Stimulated activated CD4-positive, alpha-beta T cell treated with anti-CD3 and anti-CD28 coated beads, Interleukin-1b, Interleukin-23, amount 100 ng/mL, for 4 hours (primary cell): ENCODE data around the gene DGCR2.

Experiments
- DNase-seq, 2 donors: peaks; one replicate each; pipeline ENCODE4 v3.0.0-alpha.2; 2020; ENCODE audit warnings: low read depth in 2 of 2

The DGCR2 gene

DNA sequence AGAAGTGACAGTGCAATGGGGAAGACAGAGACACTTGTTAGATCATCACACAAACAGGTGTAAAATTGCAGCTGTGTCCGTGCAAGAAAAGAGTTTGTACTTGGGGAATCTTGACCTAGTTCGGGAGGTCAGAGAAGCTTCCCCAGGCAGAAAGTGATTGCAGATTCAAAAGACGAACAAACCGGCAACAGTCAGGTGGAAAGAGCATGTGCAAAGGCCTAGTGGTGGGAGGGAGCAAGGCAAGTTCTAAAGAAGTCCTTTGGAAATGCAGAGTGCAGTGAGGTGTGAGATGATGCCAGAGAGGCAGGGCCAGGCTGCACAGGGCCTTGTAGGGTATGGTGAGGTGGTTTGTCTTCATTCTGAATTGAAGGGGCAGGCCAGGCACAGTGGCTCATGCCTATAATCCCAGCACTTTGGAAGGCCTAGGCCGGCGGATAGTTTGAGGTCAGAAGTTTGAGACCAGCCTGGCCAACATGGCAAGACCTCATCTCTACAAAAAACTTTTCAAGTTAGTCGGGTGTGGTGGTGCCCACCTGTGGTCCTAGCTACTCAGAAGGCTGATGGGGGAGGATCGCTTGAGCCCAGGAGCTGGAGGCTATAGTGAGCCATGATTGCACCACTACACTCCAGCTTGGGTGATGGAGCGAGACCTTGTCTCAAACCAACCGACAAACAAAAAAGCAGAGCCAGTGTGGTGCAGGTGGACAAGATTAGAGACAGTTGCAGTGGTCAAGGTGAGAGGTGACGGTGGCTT lies 24.2 kb upstream of the DGCR2 start:
- no peak for DNase-seq

DNA sequence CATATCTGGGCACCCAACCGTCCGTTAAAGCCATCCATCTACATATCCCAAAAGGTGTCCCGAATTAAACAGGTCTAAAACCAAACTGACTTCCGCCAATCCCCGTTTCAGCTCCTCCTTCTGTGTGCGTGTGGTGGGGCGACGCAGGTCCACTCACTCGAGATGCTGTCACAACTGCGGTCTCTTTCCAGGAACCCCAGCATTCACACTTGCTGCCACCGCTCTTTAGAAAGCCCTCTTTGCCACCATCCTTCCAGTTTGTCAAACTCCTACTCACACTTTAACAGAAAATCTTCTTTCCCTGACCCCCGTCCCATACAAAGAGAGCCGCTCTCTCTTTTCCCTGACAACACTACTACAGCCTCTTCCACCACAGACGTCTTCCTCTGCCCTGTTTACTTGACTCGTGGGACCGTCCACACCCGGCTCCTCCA lies 21.8 kb upstream of the DGCR2 start:
- no peak for DNase-seq

DNA sequence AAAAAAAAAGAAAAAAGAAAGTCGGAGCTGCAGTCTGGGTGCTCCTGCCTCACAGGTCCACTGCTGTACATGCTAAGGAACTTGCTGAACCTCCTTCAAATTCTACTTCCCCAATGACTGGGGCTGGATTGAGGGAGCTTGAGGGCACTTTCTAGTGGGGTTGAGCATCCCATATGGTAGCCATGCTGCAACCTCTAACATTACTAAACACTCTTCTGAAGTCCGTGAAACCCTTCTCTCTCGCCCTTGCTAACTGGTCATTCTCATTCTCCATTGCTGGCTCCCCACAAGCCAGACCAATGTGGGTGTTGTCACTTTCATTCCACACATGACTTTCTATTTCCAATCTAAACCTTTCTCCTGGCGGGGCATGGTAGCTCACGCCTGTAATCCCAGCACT lies 21.0 kb upstream of the DGCR2 start:
- DNase-seq: no peak

DNA sequence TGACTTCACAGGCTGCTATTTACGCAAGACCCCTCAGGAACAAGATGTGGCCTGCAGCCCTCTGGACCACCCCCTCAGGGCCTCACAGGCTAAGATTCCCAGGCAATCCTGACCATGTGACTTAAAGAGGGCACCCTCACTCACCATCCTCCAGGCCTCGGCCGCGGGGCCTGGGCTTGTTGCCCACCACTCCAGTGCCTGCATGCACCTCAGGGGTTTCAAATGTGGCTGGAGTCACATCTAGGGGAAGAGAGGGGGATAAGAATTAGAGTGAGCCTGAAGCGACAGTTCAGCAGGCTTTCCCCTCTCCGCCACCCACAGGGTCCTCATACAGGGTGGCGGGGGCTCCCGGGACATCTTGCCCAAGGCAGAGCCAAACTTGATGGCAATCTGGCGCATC lies 20.2 kb upstream of the DGCR2 start:
- DNase-seq: no peak

DNA sequence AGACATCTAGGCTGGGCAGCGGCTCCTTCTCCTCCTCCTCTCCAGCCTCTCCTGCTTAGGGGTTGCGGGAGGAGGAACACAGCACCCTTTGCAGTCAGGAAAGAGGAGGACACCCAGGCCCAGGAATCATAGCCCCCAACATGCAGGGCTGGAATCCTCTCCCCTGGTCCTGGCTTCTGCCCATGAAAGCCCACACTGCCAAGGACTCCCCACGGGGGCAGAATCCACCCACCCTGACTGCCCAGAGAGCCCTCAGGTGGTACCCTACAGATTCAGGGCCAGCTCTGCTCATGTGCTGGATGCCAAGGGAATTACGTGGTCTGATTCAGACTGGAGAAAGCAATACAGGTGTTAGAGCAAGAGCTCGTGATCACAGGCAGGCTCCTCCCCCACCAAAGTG lies 17.8 kb upstream of the DGCR2 start:
- no peak for DNase-seq

DNA sequence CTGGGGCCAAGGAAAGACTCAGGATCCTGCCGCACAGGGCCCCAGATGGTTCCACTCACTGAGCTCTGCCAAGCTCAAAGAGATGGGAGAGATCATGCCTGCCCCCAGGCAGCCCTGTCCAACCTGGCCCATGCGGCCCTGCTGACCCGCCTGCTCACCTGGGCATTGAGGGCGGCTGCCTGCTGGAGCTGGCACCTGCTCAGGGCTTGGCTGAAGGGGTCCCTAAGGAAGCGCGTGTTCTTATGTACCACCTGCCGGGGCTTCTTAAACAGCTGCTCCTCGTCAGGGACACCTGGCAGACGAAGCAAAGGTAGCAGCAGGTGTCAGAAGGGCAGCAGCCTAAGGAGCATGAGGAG lies 16.8 kb upstream of the DGCR2 start:
- DNase-seq: no peak

DNA sequence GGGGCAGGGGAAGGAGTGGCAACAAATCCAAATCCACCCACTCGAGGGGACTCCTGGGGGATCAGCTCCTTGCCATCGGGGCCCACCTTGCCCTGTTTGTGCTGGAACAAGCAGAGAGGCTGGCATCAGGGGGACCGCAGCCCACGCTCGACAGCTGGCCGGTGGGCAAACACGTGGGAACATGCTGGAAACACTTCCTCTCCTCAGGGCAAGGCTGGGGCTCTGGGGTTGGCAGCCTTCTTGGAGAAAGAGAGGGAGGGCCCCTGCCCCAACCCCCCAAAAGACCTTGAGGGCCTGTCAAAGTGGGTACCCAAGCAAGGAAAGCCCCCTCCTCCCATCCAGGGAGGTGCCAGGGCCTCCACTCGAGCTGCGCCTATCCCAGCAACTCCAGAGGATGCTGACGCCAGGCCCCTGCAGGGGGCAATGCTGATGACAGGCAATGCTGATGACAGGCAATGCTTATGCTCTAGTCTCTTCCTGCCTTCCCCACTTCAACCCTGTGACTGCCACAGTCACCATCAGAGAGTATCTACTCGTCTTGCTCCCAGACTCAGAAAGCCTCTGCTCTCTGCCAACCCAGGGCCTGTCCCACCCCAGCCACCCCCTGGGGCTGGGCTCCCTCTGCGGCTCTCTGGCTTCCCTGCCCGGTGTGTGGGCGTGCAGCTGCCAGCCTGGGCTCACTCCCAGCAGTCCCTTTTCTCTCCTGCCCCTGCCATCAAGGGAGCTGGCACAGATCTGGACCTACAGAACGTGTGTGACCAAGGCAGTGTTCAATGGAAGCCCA lies 16.2 kb upstream of the DGCR2 start:
- no peak for DNase-seq

DNA sequence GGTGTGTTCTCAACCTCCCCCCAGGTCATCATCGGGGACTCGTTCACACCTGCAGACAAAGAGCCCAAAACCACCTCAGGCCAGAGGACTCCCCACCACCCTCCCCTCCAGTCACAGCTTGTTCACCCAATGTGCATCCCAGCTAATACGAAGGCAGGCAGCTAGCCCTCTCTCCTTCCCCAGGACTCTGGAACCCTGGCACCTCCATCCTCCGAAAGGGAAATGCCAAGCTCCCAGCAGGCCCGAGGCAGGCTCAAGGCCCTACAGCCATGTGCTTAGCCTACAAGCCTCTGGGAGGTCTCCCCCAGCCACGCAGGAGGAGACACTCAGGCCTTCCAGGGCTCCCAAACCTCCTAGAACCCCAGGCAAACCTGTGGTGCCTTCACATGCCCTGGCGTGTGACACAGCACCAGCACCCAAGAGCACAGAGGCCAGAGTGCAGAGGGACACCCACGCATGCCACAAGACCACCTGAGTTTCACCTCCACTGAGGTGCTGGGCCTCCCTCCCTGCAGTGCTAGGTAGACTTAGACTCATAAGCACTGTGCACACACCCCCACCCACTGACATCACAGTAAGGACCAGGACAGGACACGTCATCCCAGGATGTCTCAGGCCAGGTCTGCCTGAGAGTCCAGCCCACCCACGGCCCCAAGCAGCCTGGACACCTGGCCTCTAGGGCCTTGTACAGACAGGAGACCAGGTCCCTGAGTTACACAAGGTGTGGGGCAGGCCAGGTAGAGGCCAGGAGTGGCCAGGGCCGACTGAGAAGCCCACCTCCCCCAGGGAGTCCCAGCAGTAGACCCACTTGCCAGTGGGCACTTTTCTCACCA lies 15.4 kb upstream of the DGCR2 start:
- DNase-seq: no peak

DNA sequence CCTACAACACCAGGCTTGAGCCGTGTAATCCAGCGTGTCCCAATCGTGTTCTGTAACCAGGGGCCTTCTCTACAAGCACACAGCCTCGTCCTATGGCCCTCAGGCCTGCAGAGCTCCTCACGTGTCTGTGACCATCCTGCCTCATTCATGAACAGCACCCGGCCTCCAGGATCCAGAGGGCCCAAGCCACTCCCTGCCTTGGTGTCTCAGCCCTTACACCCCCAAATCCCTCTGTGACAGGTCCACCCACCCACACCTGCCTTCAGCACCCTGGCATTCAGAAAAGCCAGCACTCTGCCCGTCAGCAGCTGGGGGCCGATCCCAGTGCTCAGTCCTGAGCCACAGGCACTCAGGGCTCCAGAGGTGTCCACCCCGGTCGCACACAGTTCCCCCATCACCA lies 14.7 kb upstream of the DGCR2 start:
- DNase-seq: no peak

DNA sequence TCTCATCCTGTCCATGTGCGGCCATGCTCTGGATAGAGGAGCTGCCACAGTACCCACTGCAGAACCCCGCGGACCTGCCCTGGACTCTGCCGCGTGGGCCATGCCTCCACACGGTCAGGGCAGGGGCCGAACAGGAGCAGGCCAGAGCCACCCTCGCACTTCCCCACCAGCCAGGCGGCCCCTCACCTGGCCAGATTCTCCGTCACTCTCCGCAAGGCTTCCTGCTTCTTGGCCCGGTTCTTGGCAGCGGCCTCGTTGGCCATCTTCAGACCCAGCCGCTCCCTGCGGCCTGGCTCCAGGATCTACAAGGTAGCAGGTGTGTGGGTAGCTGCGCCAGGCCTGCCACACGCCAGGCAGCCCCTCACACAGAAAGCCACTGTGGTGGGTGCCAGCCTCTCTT lies 12.7 kb upstream of the DGCR2 start:
- DNase-seq: no peak

DNA sequence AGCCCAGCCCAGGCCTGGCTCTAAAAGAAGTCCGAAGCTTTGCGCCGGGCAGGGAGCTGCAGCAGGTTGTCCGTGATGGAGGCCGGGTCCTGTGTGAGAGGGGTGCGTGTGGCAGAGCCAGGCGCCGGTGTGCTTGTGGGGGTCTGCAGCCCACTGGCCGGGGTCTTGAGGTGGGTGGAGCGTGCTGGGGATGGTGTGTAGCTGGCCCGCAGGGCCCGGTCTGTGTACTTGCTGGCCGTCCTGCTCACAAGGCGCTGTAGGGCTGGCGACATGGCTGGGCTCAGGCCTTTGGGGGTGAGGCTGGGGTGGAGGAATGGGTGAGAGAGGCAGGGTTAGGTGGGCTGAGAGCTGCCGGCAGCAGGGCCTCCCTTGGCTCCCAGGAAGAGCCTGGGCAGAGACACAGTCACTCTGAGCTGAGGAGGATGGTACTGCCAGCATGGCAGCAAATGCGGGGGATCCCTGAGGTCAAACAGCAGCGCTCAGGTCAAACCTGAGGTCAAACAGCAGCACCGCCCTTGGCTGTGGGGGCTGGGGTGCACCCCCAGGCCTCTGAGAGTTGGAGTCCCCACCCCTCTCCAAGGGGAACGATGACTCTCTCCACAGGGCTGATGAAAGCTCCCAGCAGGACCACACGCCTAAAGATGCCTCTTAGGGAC lies 12.1 kb upstream of the DGCR2 start:
- no peak for DNase-seq

DNA sequence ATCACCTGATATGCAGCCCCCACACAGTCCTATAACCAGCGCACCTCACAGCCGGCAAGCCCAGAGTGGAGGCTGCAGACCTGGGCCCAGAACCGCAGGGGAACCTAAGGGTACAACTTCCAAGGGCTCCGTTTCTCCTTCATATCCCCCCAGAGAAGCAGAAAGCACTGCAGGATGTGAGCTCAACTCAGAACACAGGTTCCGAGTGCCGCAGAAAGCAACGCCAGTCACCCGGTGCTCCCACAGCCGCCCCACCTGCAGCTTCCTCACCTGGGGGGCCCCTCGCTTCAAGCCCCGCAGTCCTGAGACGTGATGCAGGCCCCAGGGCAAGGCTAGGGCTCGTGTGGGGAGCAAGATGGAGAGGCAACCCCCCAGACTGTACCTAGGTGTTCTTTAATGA lies 11.3 kb upstream of the DGCR2 start:
- no peak for DNase-seq

DNA sequence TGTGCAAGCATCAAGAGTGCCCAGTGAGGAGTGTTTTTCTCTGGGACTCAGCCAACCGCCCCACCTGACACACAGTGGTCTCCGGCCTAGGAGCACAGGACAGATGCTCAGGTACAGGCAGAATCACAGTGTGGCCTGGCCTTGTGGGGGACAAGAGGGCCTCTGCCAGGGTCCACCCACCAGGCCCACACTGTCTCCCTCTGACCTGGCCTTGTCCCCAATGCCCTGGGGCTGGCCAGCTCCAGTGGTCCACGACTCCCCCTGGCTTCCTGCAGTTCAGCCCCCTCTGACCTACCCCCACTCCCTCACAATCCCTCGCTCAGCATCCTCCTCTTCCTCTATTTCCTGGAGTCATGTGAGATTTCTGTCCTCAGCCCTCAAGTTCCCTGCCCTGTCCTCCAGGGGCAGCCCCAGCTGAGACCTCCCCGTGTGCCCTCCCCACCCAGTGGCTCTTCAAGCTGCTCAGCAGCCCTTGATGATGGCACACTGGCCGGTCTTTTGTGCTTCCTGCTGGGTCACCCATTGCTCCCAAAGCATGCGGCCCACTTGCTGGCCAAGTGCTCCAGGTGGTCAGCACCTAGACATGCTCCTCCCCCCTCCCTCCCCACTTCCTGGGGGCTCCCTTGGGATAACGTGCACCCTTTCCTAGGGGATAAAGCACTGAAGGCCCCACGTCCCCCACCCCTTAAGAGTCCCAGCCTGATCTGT lies 10.6 kb upstream of the DGCR2 start:
- no peak for DNase-seq

DNA sequence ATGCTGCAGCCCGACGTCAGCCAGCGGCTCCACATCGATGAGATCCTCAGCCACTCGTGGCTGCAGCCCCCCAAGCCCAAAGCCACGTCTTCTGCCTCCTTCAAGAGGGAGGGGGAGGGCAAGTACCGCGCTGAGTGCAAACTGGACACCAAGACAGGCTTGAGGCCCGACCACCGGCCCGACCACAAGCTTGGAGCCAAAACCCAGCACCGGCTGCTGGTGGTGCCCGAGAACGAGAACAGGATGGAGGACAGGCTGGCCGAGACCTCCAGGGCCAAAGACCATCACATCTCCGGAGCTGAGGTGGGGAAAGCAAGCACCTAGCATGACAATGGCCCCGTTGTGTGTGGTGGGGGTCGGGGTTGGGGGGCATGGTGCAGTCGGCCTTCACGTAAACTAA lies 9.9 kb upstream of the DGCR2 start:
- no peak for DNase-seq

DNA sequence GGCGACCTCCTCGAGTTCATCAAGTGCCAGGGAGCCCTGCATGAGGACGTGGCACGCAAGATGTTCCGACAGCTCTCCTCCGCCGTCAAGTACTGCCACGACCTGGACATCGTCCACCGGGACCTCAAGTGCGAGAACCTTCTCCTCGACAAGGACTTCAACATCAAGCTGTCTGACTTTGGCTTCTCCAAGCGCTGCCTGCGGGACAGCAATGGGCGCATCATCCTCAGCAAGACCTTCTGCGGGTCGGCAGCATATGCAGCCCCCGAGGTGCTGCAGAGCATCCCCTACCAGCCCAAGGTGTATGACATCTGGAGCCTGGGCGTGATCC lies 9.4 kb upstream of the DGCR2 start:
- DNase-seq: no peak

DNA sequence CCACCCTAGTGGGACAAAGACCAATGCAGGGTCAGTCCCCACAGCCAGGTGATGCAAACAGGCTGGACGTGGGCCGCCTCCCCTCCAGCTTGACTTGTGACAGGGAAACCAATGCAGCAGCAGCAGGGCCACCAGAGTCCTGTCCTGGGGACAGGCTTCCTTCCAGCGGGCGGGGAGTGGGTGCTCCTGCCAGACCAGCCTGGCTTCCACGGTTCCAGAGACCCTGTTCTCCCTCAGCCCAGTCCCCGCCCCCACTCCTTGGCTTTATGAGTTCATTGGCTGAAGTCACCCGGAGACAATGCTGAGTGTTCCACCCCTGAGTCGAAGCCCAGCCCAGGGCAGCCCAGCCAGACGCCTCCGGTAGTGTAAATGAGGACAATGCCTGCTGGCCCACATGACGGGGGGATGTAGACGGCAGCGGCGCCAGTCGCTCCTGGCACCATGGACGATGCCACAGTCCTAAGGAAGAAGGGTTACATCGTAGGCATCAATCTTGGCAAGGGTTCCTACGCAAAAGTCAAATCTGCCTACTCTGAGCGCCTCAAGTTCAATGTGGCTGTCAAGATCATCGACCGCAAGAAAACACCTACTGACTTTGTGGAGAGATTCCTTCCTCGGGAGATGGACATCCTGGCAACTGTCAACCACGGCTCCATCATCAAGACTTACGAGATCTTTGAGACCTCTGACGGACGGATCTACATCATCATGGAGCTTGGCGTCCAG lies 8.9 kb upstream of the DGCR2 start, which contains the start of gene TSSK2:
TSSK2 (plus strand) TSS at position 350 of the 726 bp plus-strand sequence; CDS start at position 442, 92 bp downstream.
- DNase-seq: no peak

DNA sequence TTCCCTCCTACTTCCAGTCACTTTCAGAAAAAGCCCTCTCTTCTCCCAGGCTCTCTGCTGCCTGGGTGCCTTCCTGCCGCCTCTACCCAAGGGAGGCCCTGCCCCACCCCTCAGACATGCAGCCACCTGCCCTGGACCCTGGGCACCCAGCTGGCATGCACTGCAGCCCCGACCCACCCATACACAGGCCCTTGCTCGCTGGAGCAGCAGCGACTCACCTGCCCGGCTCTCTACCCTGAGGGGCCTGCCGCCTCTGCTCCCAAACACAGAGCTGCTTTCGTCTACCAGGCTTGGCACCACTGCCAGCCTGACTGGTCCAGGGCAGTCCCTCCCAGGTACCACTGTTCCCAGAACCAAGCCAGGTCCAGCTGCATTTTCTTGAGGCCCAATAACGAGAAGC lies 7.7 kb upstream of the DGCR2 start:
- DNase-seq: no peak

DNA sequence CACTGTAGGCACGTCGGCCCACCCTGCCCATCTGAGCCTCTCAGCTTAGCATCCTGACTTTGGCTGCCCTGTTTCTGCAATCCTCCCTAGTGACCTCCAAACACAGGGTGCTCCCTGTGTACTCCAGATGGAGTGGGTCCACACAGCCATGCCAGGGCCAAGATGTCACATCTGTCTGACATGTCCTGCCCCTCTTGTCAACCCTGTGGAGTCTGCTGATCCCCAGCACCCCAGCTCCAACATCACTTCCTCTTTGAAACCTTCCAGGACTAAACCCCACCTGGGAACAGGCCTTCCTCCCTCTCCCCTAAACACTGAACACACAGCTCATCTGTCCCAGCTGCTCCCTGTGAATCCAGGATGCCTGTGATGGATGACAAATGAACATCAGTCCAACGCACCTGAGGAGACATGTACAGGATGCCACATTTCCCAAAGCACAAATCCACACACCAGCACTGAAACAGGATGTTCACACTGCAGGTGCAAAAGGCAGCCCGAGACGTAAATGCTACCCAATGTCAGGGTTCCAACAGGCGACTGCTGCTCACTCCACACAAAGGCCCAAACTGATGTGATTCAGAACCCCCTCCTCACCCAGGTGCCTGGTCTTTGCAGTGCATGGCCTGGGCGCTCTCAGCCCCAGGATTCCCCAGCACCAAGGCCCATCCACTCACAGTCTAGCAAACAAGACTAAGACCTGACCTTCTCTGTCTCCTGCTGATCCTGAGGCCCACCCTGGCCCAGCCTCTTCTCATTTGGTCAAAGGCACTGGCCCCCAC lies 6.9 kb upstream of the DGCR2 start:
- DNase-seq: no peak

DNA sequence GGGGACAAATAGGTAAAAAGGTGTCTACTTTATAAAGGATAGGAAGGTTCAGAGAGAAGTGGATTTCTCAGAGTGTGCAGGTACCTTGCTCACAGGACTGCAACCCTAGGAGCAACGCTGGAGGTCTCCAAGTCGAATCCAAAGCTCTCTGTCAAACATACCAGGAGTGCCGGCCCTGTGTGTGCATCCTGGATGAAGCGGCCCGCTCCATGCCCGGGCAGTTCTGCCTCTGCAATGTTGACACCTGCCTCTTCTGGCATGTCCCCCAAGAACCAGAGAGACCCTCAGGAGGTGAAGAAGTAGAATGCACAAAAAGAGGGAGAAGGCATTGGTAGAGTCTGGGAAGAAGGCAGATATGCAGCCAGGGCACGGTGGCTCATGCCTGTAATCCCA lies 5.8 kb upstream of the DGCR2 start:
- no peak for DNase-seq
